OCI-LY7 (cell line): ENCODE measurements around the gene FBXL14. TPM values are rescaled to one million over a fixed set of nuclear protein-coding genes. Genes with fewer than 3 reads are reported as not detected.

ENCODE experiments used
- BruUV-seq: library from RNA; stranded (reverse); fragments of 400-500 nt; replicated peaks from 2 replicates; lab custom pipeline; 2021; lab: Mats Ljungman, UMichigan
- CTCF ChIA-PET: fragments of 300-600 bp; sonication (Branson Sonifier 250); formaldehyde crosslinking; loops from one replicate; lab custom pipeline; 2022; ENCODE audit warnings: antibody characterized with exemption; ENCODE audit not compliant: unreplicated experiment; lab: Charles Lee
- POLR2A ChIA-PET: fragments of 300-600 bp; sonication (Branson Sonifier 250); formaldehyde crosslinking; loops from one replicate; lab custom pipeline; 2022; ENCODE audit warnings: antibody characterized with exemption; lab: Charles Lee
- DNase-seq: peaks from one replicate; pipeline ENCODE4 v3.0.0-alpha.2; 2015; ENCODE audit warnings: low spot score
- H2AFZ ChIP-seq: fragments of 200-600 bp; sonication (generic), shearing (Covaris generic); 2 replicates; pipeline ENCODE4 v1.6.1; 2014; ENCODE audit warnings: mild to moderate bottlenecking, antibody characterized with exemption, low read length, moderate library complexity
- H3K27ac ChIP-seq: fragments of 200-600 bp; sonication (generic); 2 replicates; pipeline ENCODE4 v1.5.1; 2014; ENCODE audit warnings: mixed run types, low read depth, mild to moderate bottlenecking, moderate library complexity, low read length, inconsistent platforms; ENCODE audit not compliant: poor library complexity, severe bottlenecking
- H3K36me3 ChIP-seq: fragments of 200-600 bp; sonication (generic); 2 replicates; pipeline ENCODE4 v1.6.1; 2014; ENCODE audit warnings: mild to moderate bottlenecking, antibody characterized with exemption, low read length, moderate library complexity, mixed read lengths; ENCODE audit not compliant: insufficient read depth
- H3K4me1 ChIP-seq: fragments of 200-600 bp; sonication (generic); 2 replicates; pipeline ENCODE4 v1.5.1; 2014; ENCODE audit warnings: mild to moderate bottlenecking, low read length; ENCODE audit not compliant: insufficient read depth, poor library complexity, severe bottlenecking
- H3K4me2 ChIP-seq: fragments of 200-600 bp; sonication (generic); 2 replicates; pipeline ENCODE4 v1.6.1; 2014; ENCODE audit warnings: mild to moderate bottlenecking, low read length
- H3K4me3 ChIP-seq: fragments of 200-600 bp; sonication (generic); 2 replicates; pipeline ENCODE4 v1.5.1; 2014; ENCODE audit warnings: mild to moderate bottlenecking, low read depth, low read length; ENCODE audit not compliant: poor library complexity, severe bottlenecking
- H3K79me2 ChIP-seq: fragments of 200-600 bp; sonication (generic); 2 replicates; pipeline ENCODE4 v1.6.1; 2016; ENCODE audit warnings: low read depth, mild to moderate bottlenecking, low read length, moderate library complexity, mixed read lengths; ENCODE audit not compliant: insufficient read depth
- H3K9me2 ChIP-seq: fragments of 200-600 bp; sonication (generic); 2 replicates; pipeline ENCODE4 v1.6.1; 2016; ENCODE audit warnings: mild to moderate bottlenecking, low read length, mixed read lengths; ENCODE audit not compliant: insufficient read depth
- H3K9me3 ChIP-seq: fragments of 200-600 bp; sonication (generic); 2 replicates; pipeline ENCODE4 v1.6.1; 2014; ENCODE audit warnings: mild to moderate bottlenecking, mixed run types, low read length, mixed read lengths
- H4K20me1 ChIP-seq: fragments of 200-600 bp; sonication (generic); 2 replicates; pipeline ENCODE4 v1.6.1; 2014; ENCODE audit warnings: mild to moderate bottlenecking, antibody characterized with exemption, low read length, moderate library complexity, mixed read lengths; ENCODE audit not compliant: insufficient read depth
- CTCF ChIP-seq: fragments of 200-600 bp; sonication (generic); conservative IDR thresholded peaks from 2 replicates; pipeline ENCODE4 v1.5.1; 2014; ENCODE audit warnings: mild to moderate bottlenecking, antibody characterized with exemption, low read length, moderate library complexity, mixed read lengths
- EZH2phosphoT487 ChIP-seq: fragments of 200-600 bp; sonication (generic); IDR thresholded peaks from 2 replicates; pipeline ENCODE4 v1.6.1; 2018; ENCODE audit warnings: low read depth, borderline replicate concordance, mild to moderate bottlenecking, mixed run types, antibody characterized with exemption, low read length, moderate library complexity, mixed read lengths
- intact Hi-C: fragments of 100-400 bp; cut with micrococcal nuclease; formaldehyde crosslinking; loops from one replicate; pipeline ENCODE4 v1.10.0; 2022; ENCODE audit not compliant: unreplicated experiment
- total RNA-seq, 2 experiments: library from RNA; depleted of rRNA in 1 of 2; stranded (reverse); fragments of >200 nt in 1 of 2; shearing (Covaris generic) in 1 of 2; gene quantifications; 2 replicates each; pipeline ENCODE4 v1.2.3, GENCODE V29; 2014 to 2022

Gene FBXL14
- total RNA-seq, 2 experiments from 2014 or later, result 33.4 to 45.5 TPM

GRCh38 chr12:1581973-1582708 is 12.2 kb downstream of the FBXL14 start:
- Histone ChIP-seq H3K79me2 (peaks cover 9% of the 10 kb centered on the region; the same call in 1 of the 2 replicates), H3K4me1 (peaks cover 28% of the 10 kb centered on the region), H3K9me2 (no peaks in the 10 kb centered on the region), H3K27ac (no peak overlapping the region), H4K20me1 (no peaks in the 10 kb centered on the region), H2AFZ (no peak overlapping the region), H3K36me3 (peaks cover 16% of the 10 kb centered on the region; the same call in 1 of the 2 replicates), H3K4me2 (no peak overlapping the region), H3K4me3 (no peak overlapping the region), H3K9me3 (no peaks in the 10 kb centered on the region)
- BruUV-seq, result no TSS peak
- intact Hi-C loops, result loop anchor here (2.0 to 10.0 kb wide), 3 partner anchors 27 to 757 kb away; no protein-coding TSS in a partner anchor
- TF ChIP-seq EZH2phosphoT487 (no peak), CTCF (no peak)
- CTCF ChIA-PET, result interaction anchor here (1.4 to 1.7 kb wide), 2 partner anchors 65 to 464 kb away, joined by 5 to 8 read pairs; no protein-coding TSS in a partner anchor
- no peak for DNase-seq
- POLR2A ChIA-PET, result interaction anchor here (0.7 to 1.7 kb wide), 3 partner anchors 30 to 55 kb away, joined by 3 to 4 read pairs (median 4); no protein-coding TSS in a partner anchor

GRCh38 chr12:1580526-1580925 is 13.9 kb downstream of the FBXL14 start:
- Histone ChIP-seq H3K27ac (no peak overlapping the region), H2AFZ (no peak overlapping the region), H3K4me1 (peaks cover 28% of the 10 kb centered on the region), H3K36me3 (peaks cover 6% of the 10 kb centered on the region; the same call in 1 of the 2 replicates), H3K4me2 (no peak overlapping the region), H3K4me3 (no peak overlapping the region), H3K9me2 (no peaks in the 10 kb centered on the region), H4K20me1 (no peaks in the 10 kb centered on the region), H3K9me3 (no peaks in the 10 kb centered on the region), H3K79me2 (peaks cover 7% of the 10 kb centered on the region; the same call in 1 of the 2 replicates)
- intact Hi-C loops, result loop anchor here (5.0 to 10.0 kb wide), 2 partner anchors 298 to 756 kb away; no protein-coding TSS in a partner anchor
- TF ChIP-seq CTCF (no peak), EZH2phosphoT487 (no peak)
- no peak for DNase-seq
- CTCF ChIA-PET, result no interaction called here
- POLR2A ChIA-PET, result no interaction called here
- no TSS peak for BruUV-seq
